ENCODE data around the gene LOC128125822.

The LOC128125822 gene

GRCh38 chr6:63598049-63599036, 26.1 kb downstream of the LOC128125822 start:
- TF ChIP-seq JUND (IDR thresholded peaks at IDR 0.05; ENCODE audit: low read depth), result no peak
- DNase-seq (ENCODE audit: low read depth in 1 of 2, low spot score in 1 of 2), result peak; percentile 45 to 77
- in situ Hi-C loops (cut with HindIII; ENCODE audit: low pct_unique_long_range_greater_than_20kb, low sequenced_read_pairs), result no loop called here

GRCh38 chr6:63599243-63599642, 27.0 kb downstream of the LOC128125822 start:
- no peak for TF ChIP-seq JUND (IDR thresholded peaks at IDR 0.05; ENCODE audit: low read depth)
- no peak for DNase-seq (ENCODE audit: low read depth in 1 of 2, low spot score in 1 of 2)
- in situ Hi-C loops (cut with HindIII; ENCODE audit: low pct_unique_long_range_greater_than_20kb, low sequenced_read_pairs), result no loop called here

- in situ Hi-C loops (cut with HindIII; ENCODE audit: low pct_unique_long_range_greater_than_20kb, low sequenced_read_pairs), result no loop called here
- DNase-seq (ENCODE audit: low read depth in 1 of 2, low spot score in 1 of 2), result no peak
- TF ChIP-seq JUND (IDR thresholded peaks at IDR 0.05; ENCODE audit: low read depth), result no peak
Measured at GRCh38 chr6:63600136-63600535, 27.9 kb downstream of the LOC128125822 start.

GRCh38 chr6:63609231-63609630, 37.0 kb downstream of the LOC128125822 start:
- TF ChIP-seq JUND (IDR thresholded peaks at IDR 0.05; ENCODE audit: low read depth), result no peak
- no peak for DNase-seq (ENCODE audit: low read depth in 1 of 2, low spot score in 1 of 2)
- in situ Hi-C loops (cut with HindIII; ENCODE audit: low pct_unique_long_range_greater_than_20kb, low sequenced_read_pairs), result no loop called here

GRCh38 chr6:63610944-63611343, 38.7 kb downstream of the LOC128125822 start:
- no peak for TF ChIP-seq JUND (IDR thresholded peaks at IDR 0.05; ENCODE audit: low read depth)
- in situ Hi-C loops (cut with HindIII; ENCODE audit: low pct_unique_long_range_greater_than_20kb, low sequenced_read_pairs), result no loop called here
- DNase-seq (ENCODE audit: low read depth in 1 of 2, low spot score in 1 of 2), result no peak

- in situ Hi-C loops (cut with HindIII; ENCODE audit: low pct_unique_long_range_greater_than_20kb, low sequenced_read_pairs), result no loop called here
- TF ChIP-seq JUND (IDR thresholded peaks at IDR 0.05; ENCODE audit: low read depth), result no peak
Measured at GRCh38 chr6:63611560-63611959, 39.3 kb downstream of the LOC128125822 start.

GRCh38 chr6:63615590-63615989, 43.3 kb downstream of the LOC128125822 start:
- no peak for TF ChIP-seq JUND (IDR thresholded peaks at IDR 0.05; ENCODE audit: low read depth)
- in situ Hi-C loops (cut with HindIII; ENCODE audit: low pct_unique_long_range_greater_than_20kb, low sequenced_read_pairs), result no loop called here
- no peak for DNase-seq (ENCODE audit: low read depth in 1 of 2, low spot score in 1 of 2)

More at GRCh38 chr6:63611560-63611959, 39.3 kb downstream of the LOC128125822 start:
- DNase-seq (ENCODE audit: low read depth in 1 of 2, low spot score in 1 of 2), result no peak

Data from T47D (cell line).